ENCODE data around the gene VPS50. TPM values are rescaled to one million over a fixed set of nuclear protein-coding genes. Genes with fewer than 3 reads are reported as not detected.

VPS50 gene
- total RNA-seq, 4 donors from 2014 or later: 14.8 to 25.7 (median 18.9) TPM

GRCh38 chr7:93378131-93378760, 146.1 kb downstream of the VPS50 start:
- DNase-seq (ENCODE audit: extremely low spot score): no peak
- WGBS: 66% methylated on average over 6 of the region's 6 CpGs
- H3K9me3 ChIP-seq: peaks cover 0 to 8% (median 0%) of the 10 kb centered on the region in 4 donors
- intact Hi-C loops (cut with DNase I): no loop called here
- H3K4me1 ChIP-seq: no peaks in the 10 kb centered on the region
- no peak for TF ChIP-seq POLR2A (IDR thresholded peaks at IDR 0.05; ENCODE audit: low read depth)
- TF ChIP-seq CTCF (IDR thresholded peaks at IDR 0.05): no peak
- TF ChIP-seq EP300 (IDR thresholded peaks at IDR 0.05): no peak
- no peak for TF ChIP-seq POLR2AphosphoS5 (IDR thresholded peaks at IDR 0.05)
- H3K36me3 ChIP-seq: no peaks in the 10 kb centered on the region
- no peaks in the 10 kb centered on the region for H3K27me3 ChIP-seq
- H3K4me3 ChIP-seq: no peak overlapping the region
- no peak overlapping the region for H3K27ac ChIP-seq (replicated peaks in 1 of 4)

- no peak for TF ChIP-seq POLR2A (IDR thresholded peaks at IDR 0.05; ENCODE audit: low read depth)
- no peak for TF ChIP-seq POLR2AphosphoS5 (IDR thresholded peaks at IDR 0.05)
- TF ChIP-seq EP300 (IDR thresholded peaks at IDR 0.05): no peak
- TF ChIP-seq CTCF (IDR thresholded peaks at IDR 0.05): no peak
- no peaks in the 10 kb centered on the region for H3K27me3 ChIP-seq
- H3K4me1 ChIP-seq: no peaks in the 10 kb centered on the region
- no peak overlapping the region for H3K4me3 ChIP-seq
- WGBS: 73% methylated on average over 3 of the region's 3 CpGs
- peaks cover 0 to 8% (median 0%) of the 10 kb centered on the region in 4 donors for H3K9me3 ChIP-seq
- no peak overlapping the region for H3K27ac ChIP-seq (replicated peaks in 1 of 4)
- no peak for DNase-seq (ENCODE audit: extremely low spot score)
- intact Hi-C loops (cut with DNase I): no loop called here
- no peaks in the 10 kb centered on the region for H3K36me3 ChIP-seq
These were observed 150.2 kb downstream of the VPS50 start for GRCh38 chr7:93382362-93382761.

- Histone ChIP-seq H3K27ac (replicated peaks in 1 of 4) (no peak overlapping the region), H3K9me3 (no peaks in the 10 kb centered on the region), H3K36me3 (no peaks in the 10 kb centered on the region), H3K27me3 (no peaks in the 10 kb centered on the region), H3K4me1 (no peaks in the 10 kb centered on the region), H3K4me3 (no peak overlapping the region)
- WGBS: 91% methylated on average over 3 of the region's 3 CpGs
- intact Hi-C loops (cut with DNase I): no loop called here
- TF ChIP-seq POLR2A (IDR thresholded peaks at IDR 0.05; ENCODE audit: low read depth): no peak
- TF ChIP-seq EP300 (IDR thresholded peaks at IDR 0.05): no peak
- TF ChIP-seq CTCF (IDR thresholded peaks at IDR 0.05): no peak
- TF ChIP-seq POLR2AphosphoS5 (IDR thresholded peaks at IDR 0.05): no peak
- no peak for DNase-seq (ENCODE audit: extremely low spot score)
These were observed 158.5 kb downstream of the VPS50 start for GRCh38 chr7:93390660-93391059.

GRCh38 chr7:93392984-93393383, 160.8 kb downstream of the VPS50 start:
- intact Hi-C loops (cut with DNase I): no loop called here
- no peak for TF ChIP-seq POLR2AphosphoS5 (IDR thresholded peaks at IDR 0.05)
- no peak for TF ChIP-seq POLR2A (IDR thresholded peaks at IDR 0.05; ENCODE audit: low read depth)
- DNase-seq (ENCODE audit: extremely low spot score): no peak
- no peak overlapping the region for H3K27ac ChIP-seq (replicated peaks in 1 of 4)
- no peaks in the 10 kb centered on the region for H3K36me3 ChIP-seq
- H3K27me3 ChIP-seq: no peaks in the 10 kb centered on the region
- no peaks in the 10 kb centered on the region for H3K9me3 ChIP-seq
- no peak overlapping the region for H3K4me3 ChIP-seq
- H3K4me1 ChIP-seq: no peaks in the 10 kb centered on the region
- WGBS: 86% methylated on average over 1 of the region's 1 CpG

- TF ChIP-seq EP300 (IDR thresholded peaks at IDR 0.05): no peak
- TF ChIP-seq POLR2A (IDR thresholded peaks at IDR 0.05; ENCODE audit: low read depth): no peak
- no peak for TF ChIP-seq CTCF (IDR thresholded peaks at IDR 0.05)
- no peaks in the 10 kb centered on the region for H3K4me1 ChIP-seq
- intact Hi-C loops (cut with DNase I): no loop called here
- 75% methylated on average over 3 of the region's 3 CpGs for WGBS
- H3K36me3 ChIP-seq: no peaks in the 10 kb centered on the region
- no peaks in the 10 kb centered on the region for H3K9me3 ChIP-seq
- H3K27me3 ChIP-seq: no peaks in the 10 kb centered on the region
- DNase-seq (ENCODE audit: extremely low spot score): no peak
- H3K4me3 ChIP-seq: no peak overlapping the region
- no peak overlapping the region for H3K27ac ChIP-seq (replicated peaks in 1 of 4)
These were observed 167.5 kb downstream of the VPS50 start for GRCh38 chr7:93399642-93400041.

Measured in esophagus muscularis mucosa (tissue), 4 donors.